ENCODE measurements around the gene SVIP.

The SVIP gene

DNA sequence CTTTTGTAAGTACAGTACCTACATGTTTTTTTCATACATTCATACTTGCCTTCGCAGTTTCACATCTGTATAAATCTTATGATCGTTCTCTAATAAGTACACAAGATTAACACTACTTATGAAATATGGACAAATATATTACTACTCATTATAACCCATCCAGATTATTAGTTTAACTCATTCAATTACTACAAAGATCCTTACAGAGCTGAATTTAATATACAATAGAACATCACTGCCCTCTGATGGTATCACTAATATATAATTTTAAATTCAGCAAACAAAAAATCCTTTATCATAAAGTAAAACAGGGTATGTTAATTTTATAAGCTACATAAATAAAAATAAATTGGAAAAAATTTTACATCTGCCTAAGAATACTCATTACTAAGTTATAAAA lies 7.4 kb downstream of the SVIP start:
- Histone ChIP-seq H3K9me3 (ENCODE audit: control insufficient read depth, insufficient read depth, low read length) (no peaks in the 10 kb centered on the region), H3K4me2 (ENCODE audit: low read length) (no peak overlapping the region), H3K27ac (ENCODE audit: low read depth, low read length) (no peak overlapping the region), H3K9me2 (replicated peaks; ENCODE audit: control insufficient read depth, low read length) (no peaks in the 10 kb centered on the region; the same call in 1 of the 2 replicates), H3F3A (ENCODE audit: control insufficient read depth, insufficient read depth) (no peaks in the 10 kb centered on the region), H3K79me2 (ENCODE audit: control insufficient read depth, low read length) (no peaks in the 10 kb centered on the region), H3K36me3 (ENCODE audit: control insufficient read depth, low read length) (peaks cover 42% of the 10 kb centered on the region), H3K27me3 (ENCODE audit: control insufficient read depth, low read length) (no peaks in the 10 kb centered on the region), H3K4me3 (ENCODE audit: low read length) (no peak overlapping the region), H3K4me1 (ENCODE audit: control insufficient read depth, low read length) (no peaks in the 10 kb centered on the region), H4K20me1 (ENCODE audit: control insufficient read depth, insufficient read depth, low read depth, low read length) (no peaks in the 10 kb centered on the region)
- TF ChIP-seq, protein P1, sequence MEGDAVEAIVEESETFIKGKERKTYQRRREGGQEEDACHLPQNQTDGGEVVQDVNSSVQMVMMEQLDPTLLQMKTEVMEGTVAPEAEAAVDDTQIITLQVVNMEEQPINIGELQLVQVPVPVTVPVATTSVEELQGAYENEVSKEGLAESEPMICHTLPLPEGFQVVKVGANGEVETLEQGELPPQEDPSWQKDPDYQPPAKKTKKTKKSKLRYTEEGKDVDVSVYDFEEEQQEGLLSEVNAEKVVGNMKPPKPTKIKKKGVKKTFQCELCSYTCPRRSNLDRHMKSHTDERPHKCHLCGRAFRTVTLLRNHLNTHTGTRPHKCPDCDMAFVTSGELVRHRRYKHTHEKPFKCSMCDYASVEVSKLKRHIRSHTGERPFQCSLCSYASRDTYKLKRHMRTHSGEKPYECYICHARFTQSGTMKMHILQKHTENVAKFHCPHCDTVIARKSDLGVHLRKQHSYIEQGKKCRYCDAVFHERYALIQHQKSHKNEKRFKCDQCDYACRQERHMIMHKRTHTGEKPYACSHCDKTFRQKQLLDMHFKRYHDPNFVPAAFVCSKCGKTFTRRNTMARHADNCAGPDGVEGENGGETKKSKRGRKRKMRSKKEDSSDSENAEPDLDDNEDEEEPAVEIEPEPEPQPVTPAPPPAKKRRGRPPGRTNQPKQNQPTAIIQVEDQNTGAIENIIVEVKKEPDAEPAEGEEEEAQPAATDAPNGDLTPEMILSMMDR (IDR thresholded peaks at IDR 0.05; ENCODE audit: low read depth, low read length, poor library complexity, severe bottlenecking), result no peak
- TF ChIP-seq EZH2phosphoT487 (IDR thresholded peaks at IDR 0.05; ENCODE audit: borderline replicate concordance, low read length), result no peak

DNA sequence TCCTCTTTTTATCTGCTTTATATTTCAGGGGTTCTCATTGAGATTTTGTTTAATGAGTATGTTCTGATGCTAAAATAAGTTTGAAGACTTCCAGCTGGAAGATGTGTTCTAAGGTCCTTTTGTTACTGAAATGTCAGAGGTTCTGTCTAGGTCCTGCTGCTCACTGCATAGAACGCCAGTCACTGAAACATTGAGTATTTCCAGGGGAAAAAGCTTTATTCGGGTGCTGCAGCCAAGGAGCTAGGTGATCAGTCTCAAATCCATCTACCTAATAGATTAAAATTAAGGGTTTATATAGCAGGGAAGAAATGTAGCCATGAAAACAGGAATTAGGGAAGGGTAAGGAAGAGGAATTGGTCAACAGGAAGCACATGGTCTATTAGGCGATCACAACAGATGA lies 19.7 kb downstream of the SVIP start:
- H3F3A ChIP-seq (ENCODE audit: control insufficient read depth, insufficient read depth), result no peaks in the 10 kb centered on the region
- H3K27ac ChIP-seq (ENCODE audit: low read depth, low read length), result no peak overlapping the region
- TF ChIP-seq EZH2phosphoT487 (IDR thresholded peaks at IDR 0.05; ENCODE audit: borderline replicate concordance, low read length), result no peak
- TF ChIP-seq, protein P1 (IDR thresholded peaks at IDR 0.05; ENCODE audit: low read depth, low read length, poor library complexity, severe bottlenecking), result no peak
- no peaks in the 10 kb centered on the region for H3K9me2 ChIP-seq (replicated peaks; ENCODE audit: control insufficient read depth, low read length)
- H3K36me3 ChIP-seq (ENCODE audit: control insufficient read depth, low read length), result no peaks in the 10 kb centered on the region
- no peaks in the 10 kb centered on the region for H3K9me3 ChIP-seq (ENCODE audit: control insufficient read depth, insufficient read depth, low read length)
- H3K4me1 ChIP-seq (ENCODE audit: control insufficient read depth, low read length), result peaks cover 21% of the 10 kb centered on the region
- no peaks in the 10 kb centered on the region for H4K20me1 ChIP-seq (ENCODE audit: control insufficient read depth, insufficient read depth, low read depth, low read length)
- H3K4me3 ChIP-seq (ENCODE audit: low read length), result no peak overlapping the region
- H3K79me2 ChIP-seq (ENCODE audit: control insufficient read depth, low read length), result no peaks in the 10 kb centered on the region
- H3K27me3 ChIP-seq (ENCODE audit: control insufficient read depth, low read length), result no peaks in the 10 kb centered on the region
- no peak overlapping the region for H3K4me2 ChIP-seq (ENCODE audit: low read length)

DNA sequence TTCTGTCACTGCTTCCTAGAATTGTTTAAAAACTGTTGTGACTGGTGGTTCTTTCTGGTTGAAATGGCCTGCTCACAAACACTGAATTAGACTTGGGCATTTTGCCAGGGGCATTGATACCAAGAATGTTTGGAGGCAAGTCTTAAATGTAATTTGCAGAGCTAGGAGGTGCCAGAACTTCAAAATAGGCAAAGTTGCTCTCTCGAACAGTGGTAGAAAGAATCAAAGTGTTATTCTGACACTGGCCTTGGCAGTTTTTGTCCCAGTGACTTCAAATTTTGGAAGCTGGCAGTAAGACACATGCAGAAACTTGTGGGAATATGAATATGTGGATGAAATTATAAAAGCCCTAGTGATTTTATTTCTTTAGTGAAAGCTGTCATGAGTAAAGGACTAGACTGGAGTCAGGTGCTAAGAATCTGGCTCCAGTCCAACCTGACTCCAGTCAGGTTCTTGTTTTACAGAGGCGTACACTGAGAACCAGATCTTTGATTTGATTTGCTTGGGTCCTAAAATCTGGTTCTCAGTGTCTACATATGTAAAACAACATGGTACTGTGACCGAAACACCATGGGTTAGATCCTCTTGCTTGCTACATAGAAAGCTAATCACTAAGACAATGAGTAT lies 20.9 kb downstream of the SVIP start:
- Histone ChIP-seq H3F3A (ENCODE audit: control insufficient read depth, insufficient read depth) (no peaks in the 10 kb centered on the region), H3K9me3 (ENCODE audit: control insufficient read depth, insufficient read depth, low read length) (no peaks in the 10 kb centered on the region), H3K4me1 (ENCODE audit: control insufficient read depth, low read length) (peaks cover 21% of the 10 kb centered on the region), H4K20me1 (ENCODE audit: control insufficient read depth, insufficient read depth, low read depth, low read length) (no peaks in the 10 kb centered on the region), H3K27me3 (ENCODE audit: control insufficient read depth, low read length) (peaks cover under 1% of the 10 kb centered on the region; the same call in 1 of the 2 replicates), H3K4me2 (ENCODE audit: low read length) (peak overlapping the region; percentile 33), H3K27ac (ENCODE audit: low read depth, low read length) (no peak overlapping the region), H3K9me2 (replicated peaks; ENCODE audit: control insufficient read depth, low read length) (no peaks in the 10 kb centered on the region; the same call in 1 of the 2 replicates), H3K36me3 (ENCODE audit: control insufficient read depth, low read length) (no peaks in the 10 kb centered on the region), H3K79me2 (ENCODE audit: control insufficient read depth, low read length) (no peaks in the 10 kb centered on the region), H3K4me3 (ENCODE audit: low read length) (no peak overlapping the region)
- TF ChIP-seq, protein P1 (IDR thresholded peaks at IDR 0.05; ENCODE audit: low read depth, low read length, poor library complexity, severe bottlenecking), result no peak
- no peak for TF ChIP-seq EZH2phosphoT487 (IDR thresholded peaks at IDR 0.05; ENCODE audit: borderline replicate concordance, low read length)

Measured in DOHH2 (cell line).